GM21360 (cell line): ENCODE measurements around the gene DIDO1.
A peak's percentile ranks its signal among the peaks of the same experiment; 100 is the strongest.
"Not testable (repeated sequence)": the region's sequence is repeated elsewhere in the genome, so short reads cannot be mapped to it uniquely, and the experiment has no call there.

Experiments used
- ATAC-seq: cut with Tn5 transposase; IDR thresholded peaks from one replicate; pipeline ENCODE4 v1.9.1; 2021; ENCODE audit warnings: mild to moderate bottlenecking, moderate library complexity; ENCODE audit not compliant: unreplicated experiment

The DIDO1 gene

GRCh38 chr20:62860924-62861691 is 65.2 kb downstream of the DIDO1 start:
- ATAC-seq: peak; percentile 35

- no peak for ATAC-seq
Observed at GRCh38 chr20:62860391-62860923, 65.8 kb downstream of the DIDO1 start.

- ATAC-seq: no peak
Observed at GRCh38 chr20:62859721-62860120, 66.6 kb downstream of the DIDO1 start.

- no peak for ATAC-seq
Observed at GRCh38 chr20:62858058-62858830, 68.1 kb downstream of the DIDO1 start.

- no peak for ATAC-seq
Observed at GRCh38 chr20:62856931-62857619, 69.2 kb downstream of the DIDO1 start.

DNA sequence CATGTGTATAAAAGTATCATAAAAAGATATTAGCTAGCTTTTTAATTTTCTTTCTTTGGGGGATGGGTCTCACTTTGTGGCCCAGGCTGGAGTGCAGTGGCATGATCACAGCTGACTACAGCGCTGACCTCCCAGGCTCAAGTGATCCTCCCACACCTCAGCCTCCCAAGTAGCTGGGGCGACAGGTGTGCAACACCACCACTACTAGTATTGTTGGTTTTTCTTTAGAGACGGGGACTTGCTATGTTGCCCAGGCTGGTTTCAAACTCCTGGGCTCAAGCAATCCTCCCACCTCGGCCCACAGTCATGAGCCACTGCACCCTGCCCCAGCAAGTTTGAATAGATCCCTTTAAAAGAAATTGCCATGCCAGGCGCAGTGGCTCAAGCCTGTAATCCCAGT is 71.2 kb downstream of the DIDO1 start:
- ATAC-seq: no peak

- no peak for ATAC-seq
Observed at GRCh38 chr20:62854121-62854520, 72.2 kb downstream of the DIDO1 start.

DNA sequence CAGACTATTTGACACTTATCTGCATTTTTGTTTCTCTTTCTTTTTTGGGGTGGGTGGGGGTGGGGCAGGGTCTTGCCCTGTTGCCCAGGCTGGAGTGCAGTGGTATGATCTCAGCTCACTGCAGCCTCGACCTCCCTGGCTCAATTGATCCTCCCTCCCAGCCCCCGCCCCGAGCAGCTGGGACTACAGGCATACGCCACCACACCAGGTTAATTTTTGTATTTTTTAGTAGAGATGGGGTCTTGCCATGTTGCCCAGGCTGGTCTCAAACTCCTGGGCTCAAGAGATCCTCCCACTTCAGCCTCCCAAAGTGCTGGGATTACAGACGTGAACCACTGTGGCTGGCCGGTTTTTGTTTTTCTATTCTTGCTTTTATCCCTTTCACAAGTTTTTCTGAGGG is 73.0 kb downstream of the DIDO1 start:
- ATAC-seq: not testable (repeated sequence)

DNA sequence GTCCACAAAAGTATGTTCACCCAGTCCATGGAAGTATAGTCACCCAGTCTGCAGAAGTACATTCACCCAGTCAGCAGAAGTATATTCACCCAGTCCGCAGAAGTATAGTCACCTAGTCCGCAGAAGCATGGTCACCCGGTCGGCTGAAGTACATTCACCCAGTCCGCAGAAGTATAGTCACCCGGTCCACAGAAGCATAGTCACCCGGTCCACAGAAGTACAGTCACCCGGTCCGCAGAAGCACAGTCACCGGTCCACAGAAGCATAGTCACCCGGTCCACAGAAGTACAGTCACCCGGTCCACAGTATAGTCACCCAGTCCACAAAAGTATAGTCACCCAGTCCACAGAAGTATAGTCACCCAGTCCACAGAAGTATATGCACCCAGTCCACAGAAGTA is 73.5 kb downstream of the DIDO1 start:
- no peak for ATAC-seq

GRCh38 chr20:62852196-62852595 is 74.1 kb downstream of the DIDO1 start:
- no peak for ATAC-seq

DNA sequence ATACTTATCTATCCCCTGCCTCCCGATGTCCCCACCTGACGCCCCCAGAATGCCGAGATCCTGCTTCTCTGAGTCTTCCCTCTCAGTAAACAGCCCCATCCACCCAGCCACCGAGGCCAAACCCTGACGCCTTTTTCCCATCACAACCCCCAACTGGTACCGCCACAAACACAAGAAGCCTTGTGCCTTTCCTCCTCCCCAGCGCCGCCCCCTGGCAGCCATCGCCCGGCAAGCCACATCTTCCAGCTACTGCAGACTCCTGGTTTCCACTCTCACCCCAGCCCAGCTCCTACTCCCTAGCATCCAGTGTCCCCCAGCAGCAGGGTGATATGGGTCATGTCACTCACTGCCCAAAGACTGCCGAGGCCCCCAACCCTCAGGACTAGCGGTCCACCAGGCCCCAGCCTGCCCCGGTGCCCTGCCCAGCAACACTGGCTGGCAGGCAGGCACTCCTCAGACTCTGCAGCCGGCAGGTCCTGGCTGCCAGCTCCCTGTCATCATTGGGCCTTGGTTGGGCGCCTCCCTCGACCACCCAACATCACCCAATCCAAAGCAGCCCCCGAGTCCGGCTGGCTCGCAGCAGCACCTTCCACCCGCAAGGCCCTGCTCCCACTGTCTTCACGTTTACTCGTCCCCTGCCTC is 75.9 kb downstream of the DIDO1 start:
- no peak for ATAC-seq

DNA sequence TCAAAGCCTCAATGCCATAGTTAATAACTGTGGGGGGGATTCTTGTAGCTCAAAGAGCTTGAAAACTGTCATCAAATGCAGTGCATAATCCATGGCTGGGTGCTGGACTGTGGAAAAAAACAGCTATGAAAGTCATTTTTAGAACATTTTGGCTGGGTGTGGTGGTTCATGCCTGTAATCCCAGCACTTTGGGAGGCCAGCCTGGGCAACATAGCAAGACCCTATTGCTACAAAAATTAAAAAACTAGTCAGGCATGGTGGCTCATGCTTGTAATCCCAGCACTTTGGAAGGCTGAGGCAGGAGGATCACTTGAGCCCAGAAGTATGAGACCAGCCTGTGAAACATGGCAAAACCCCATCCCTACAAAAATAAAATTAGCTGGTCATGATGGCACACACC is 76.9 kb downstream of the DIDO1 start:
- ATAC-seq: no peak

GRCh38 chr20:62848917-62849316 is 77.4 kb downstream of the DIDO1 start:
- not testable (repeated sequence) for ATAC-seq

DNA sequence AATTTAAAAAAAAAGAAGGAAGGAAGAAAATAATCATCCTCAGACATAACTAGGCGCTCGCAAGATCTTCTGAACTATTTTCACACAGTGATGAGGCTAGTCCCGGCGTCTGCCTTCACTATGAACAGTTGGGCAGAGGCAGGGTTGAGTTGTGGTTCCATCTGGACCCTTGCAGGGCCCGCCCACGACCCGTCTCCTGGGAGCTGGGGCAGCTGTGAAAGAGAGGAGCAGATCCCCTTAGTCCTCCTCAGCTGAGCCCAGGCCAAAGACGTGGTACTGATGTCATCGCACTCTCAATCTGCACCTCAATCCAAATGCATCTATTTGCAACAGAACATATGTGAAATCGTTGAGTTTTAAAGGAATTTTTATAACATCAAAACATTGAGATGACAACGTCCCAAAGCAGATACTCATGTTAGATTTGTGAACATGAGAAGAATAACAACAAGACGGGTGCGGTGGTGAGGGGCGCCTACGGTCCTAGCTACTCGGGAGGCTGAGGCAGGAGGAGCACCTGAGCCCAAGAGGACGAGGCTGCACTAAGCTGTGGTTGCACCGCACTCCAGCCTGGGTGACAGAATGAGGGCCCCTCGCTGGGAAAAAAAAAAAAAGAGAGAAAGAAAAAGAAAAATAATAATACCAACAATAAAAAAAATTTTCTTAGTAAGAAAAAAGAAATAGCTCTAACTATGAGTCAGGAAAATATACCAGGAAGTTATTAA is 80.0 kb downstream of the DIDO1 start:
- no peak for ATAC-seq

GRCh38 chr20:62845416-62846160 is 80.7 kb downstream of the DIDO1 start:
- no peak for ATAC-seq

- ATAC-seq: no peak
Observed at GRCh38 chr20:62844182-62844581, 82.1 kb downstream of the DIDO1 start.

GRCh38 chr20:62843656-62844055 is 82.6 kb downstream of the DIDO1 start:
- no peak for ATAC-seq

DNA sequence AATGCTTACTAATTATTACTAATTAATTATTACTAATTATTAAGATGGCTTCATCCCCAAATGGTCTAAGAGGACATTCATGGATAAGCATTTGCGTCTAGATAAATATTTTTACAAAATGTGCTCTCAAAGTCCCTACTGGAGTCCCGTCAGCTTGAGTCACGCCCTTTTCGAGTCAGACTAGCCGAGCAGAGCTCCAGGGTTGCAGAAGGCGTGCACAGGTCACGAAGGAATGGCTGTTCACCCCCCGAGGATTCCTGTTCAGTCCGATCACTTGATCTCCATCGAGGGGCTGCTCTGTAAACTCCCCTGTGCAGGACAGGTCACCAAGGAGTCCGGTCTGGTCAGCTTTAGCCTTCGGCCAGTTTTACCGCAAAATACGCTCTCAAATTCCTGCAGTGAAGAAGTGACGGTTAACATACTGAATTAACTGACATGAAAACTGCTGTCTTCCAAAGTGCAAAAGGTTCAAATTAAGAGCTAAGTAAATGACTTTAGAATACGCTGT is 84.5 kb downstream of the DIDO1 start:
- no peak for ATAC-seq
